Transverse colon (tissue), 4 donors: ENCODE measurements around the gene CLEC18A. TPM values are rescaled to one million over a fixed set of nuclear protein-coding genes. Genes with fewer than 3 reads are reported as not detected.

Experiments used
- DNase-seq: peaks from one replicate; pipeline ENCODE4 v3.0.0-alpha.2; 2019
- H3K27ac ChIP-seq, 4 donors: fragments of 200-600 bp; sonication (generic); 2 replicates each; pipeline ENCODE4 v1.5.1; 2016 to 2018; ENCODE audit warnings: inconsistent platforms in 4 of 4
- H3K27me3 ChIP-seq: fragments of 200-600 bp; sonication (generic); 2 replicates; pipeline ENCODE4 v1.5.1; 2017; ENCODE audit warnings: inconsistent platforms
- H3K36me3 ChIP-seq, 4 donors: fragments of 200-600 bp; sonication (generic); 2 replicates each; pipeline ENCODE4 v1.5.1; 2017 to 2019; ENCODE audit warnings: inconsistent platforms in 4 of 4
- H3K4me1 ChIP-seq, 4 donors: fragments of 200-600 bp; sonication (generic); 2 replicates each; pipeline ENCODE4 v1.5.1; 2017 to 2020; ENCODE audit warnings: inconsistent platforms in 4 of 4
- H3K4me3 ChIP-seq, 4 donors: fragments of 200-600 bp; sonication (generic); 1 replicate in 1 of 4; 2 replicates in 3 of 4; pipeline versions ENCODE4 v1.5.1 to v1.6.1; 2017 to 2019; ENCODE audit warnings: inconsistent platforms in 4 of 4
- H3K9me3 ChIP-seq, 2 donors: fragments of 200-600 bp; sonication (generic); 2 replicates each; pipeline ENCODE4 v1.5.1; 2017 to 2019; ENCODE audit warnings: inconsistent platforms in 2 of 2
- EP300 ChIP-seq: sonication (generic); formaldehyde crosslinking; IDR thresholded peaks from one replicate; pipeline ENCODE4 v1.6.1; 2017; ENCODE audit warnings: antibody characterized with exemption, low read depth
- POLR2A ChIP-seq: fragments of 450-650 bp; IDR thresholded peaks from one replicate; pipeline ENCODE4 v1.6.1; 2016; ENCODE audit warnings: antibody characterized with exemption, mild to moderate bottlenecking, moderate library complexity
- POLR2AphosphoS5 ChIP-seq, 3 donors: sonication (generic); formaldehyde crosslinking; IDR thresholded peaks; one replicate each; pipeline ENCODE4 v1.6.1; 2016; ENCODE audit warnings: antibody characterized with exemption in 3 of 3
- WGBS, 2 donors: methylation state at CpG; one replicate each; pipeline ENCODE4 v1.1.5; 2018; ENCODE audit warnings: low coverage in 1 of 2; 5-methylcytosine and 5-hydroxymethylcytosine counted together
- in situ Hi-C, 4 donors: fragments of 200-750 bp; cut with MboI; loops; one replicate each; pipeline versions ENCODE4 v1.15.0 to v1.15.1; 2017; ENCODE audit warnings: low sequenced_read_pairs in 3 of 4, low pct_ligation_motif_present in 1 of 4, low pct_unique_long_range_greater_than_20kb in 1 of 4
- intact Hi-C: fragments of 100-400 bp; cut with DNase I; formaldehyde crosslinking; loops from one replicate; pipeline ENCODE4 v1.15.1; 2023; ENCODE audit warnings: low total_unique reads
- total RNA-seq, 4 donors: library from RNA; depleted of rRNA; stranded (reverse); fragments of >200 nt; gene quantifications; one replicate each; pipeline ENCODE4 v1.1.0, GENCODE V29; 2016
- TF ChIP-seq, protein P1 (sequence below), 5 experiments: fragments of 200-600 bp in 3 of 5; fragments of 450-650 bp in 2 of 5; sonication (generic) in 3 of 5; IDR thresholded peaks; 1 replicate in 2 of 5; 2 replicates in 3 of 5; pipeline ENCODE4 v1.5.1; 2016 to 2017; ENCODE audit warnings: antibody characterized with exemption in 5 of 5, inconsistent platforms in 3 of 5, mild to moderate bottlenecking in 2 of 5, moderate library complexity in 1 of 5

The CLEC18A gene
- total RNA-seq, 4 donors from 2014 or later = 0.40 to 7.8 (median 3.2) TPM

DNA sequence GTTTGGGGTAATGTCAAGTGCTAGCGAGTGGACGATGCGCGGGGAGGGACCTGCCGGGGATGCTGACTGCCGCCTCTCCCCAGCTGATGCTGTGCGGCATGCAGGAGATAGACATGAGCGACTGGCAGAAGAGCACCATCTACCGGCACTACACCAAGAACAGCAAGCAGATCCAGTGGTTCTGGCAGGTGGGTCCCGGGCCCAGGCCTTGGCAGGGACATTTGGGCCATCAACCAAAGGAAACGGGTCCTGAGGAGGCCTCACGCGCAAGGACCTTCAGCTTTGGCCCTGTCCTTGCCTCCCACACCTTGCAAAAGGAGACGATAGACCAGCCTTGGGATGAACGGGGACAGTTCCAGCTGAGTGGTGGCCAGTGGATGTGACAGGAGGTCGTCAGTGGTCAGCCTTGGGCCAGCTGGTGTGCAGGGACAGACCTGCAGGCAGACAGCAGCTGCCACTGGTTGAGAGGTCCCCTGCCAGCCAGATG is 13.6 kb upstream of the CLEC18A start:
- no peak overlapping the region for H3K4me3 ChIP-seq
- H3K4me1 ChIP-seq = no peaks in the 10 kb centered on the region
- 94% methylated on average over 16 of the region's 16 CpGs; no CpG with 5 or more reads in 1 of the 2 donors for WGBS, 2 donors
- H3K27me3 ChIP-seq = no peaks in the 10 kb centered on the region
- TF ChIP-seq POLR2AphosphoS5 (IDR thresholded peaks at IDR 0.05) (no peak), EP300 (no peak), POLR2A (no peak)
- TF ChIP-seq, protein P1, sequence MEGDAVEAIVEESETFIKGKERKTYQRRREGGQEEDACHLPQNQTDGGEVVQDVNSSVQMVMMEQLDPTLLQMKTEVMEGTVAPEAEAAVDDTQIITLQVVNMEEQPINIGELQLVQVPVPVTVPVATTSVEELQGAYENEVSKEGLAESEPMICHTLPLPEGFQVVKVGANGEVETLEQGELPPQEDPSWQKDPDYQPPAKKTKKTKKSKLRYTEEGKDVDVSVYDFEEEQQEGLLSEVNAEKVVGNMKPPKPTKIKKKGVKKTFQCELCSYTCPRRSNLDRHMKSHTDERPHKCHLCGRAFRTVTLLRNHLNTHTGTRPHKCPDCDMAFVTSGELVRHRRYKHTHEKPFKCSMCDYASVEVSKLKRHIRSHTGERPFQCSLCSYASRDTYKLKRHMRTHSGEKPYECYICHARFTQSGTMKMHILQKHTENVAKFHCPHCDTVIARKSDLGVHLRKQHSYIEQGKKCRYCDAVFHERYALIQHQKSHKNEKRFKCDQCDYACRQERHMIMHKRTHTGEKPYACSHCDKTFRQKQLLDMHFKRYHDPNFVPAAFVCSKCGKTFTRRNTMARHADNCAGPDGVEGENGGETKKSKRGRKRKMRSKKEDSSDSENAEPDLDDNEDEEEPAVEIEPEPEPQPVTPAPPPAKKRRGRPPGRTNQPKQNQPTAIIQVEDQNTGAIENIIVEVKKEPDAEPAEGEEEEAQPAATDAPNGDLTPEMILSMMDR (IDR thresholded peaks at IDR 0.05) = no peak
- in situ Hi-C loops = loop anchor here in 1 of 4 donors (10.0 kb wide), 1 partner anchor 133 kb away; no protein-coding TSS in a partner anchor
- H3K36me3 ChIP-seq = peaks cover 0 to 48% (median 15%) of the 10 kb centered on the region in 4 donors
- no peaks in the 10 kb centered on the region for H3K9me3 ChIP-seq
- intact Hi-C loops = no loop called here
- DNase-seq = no peak
- no peak overlapping the region for H3K27ac ChIP-seq

DNA sequence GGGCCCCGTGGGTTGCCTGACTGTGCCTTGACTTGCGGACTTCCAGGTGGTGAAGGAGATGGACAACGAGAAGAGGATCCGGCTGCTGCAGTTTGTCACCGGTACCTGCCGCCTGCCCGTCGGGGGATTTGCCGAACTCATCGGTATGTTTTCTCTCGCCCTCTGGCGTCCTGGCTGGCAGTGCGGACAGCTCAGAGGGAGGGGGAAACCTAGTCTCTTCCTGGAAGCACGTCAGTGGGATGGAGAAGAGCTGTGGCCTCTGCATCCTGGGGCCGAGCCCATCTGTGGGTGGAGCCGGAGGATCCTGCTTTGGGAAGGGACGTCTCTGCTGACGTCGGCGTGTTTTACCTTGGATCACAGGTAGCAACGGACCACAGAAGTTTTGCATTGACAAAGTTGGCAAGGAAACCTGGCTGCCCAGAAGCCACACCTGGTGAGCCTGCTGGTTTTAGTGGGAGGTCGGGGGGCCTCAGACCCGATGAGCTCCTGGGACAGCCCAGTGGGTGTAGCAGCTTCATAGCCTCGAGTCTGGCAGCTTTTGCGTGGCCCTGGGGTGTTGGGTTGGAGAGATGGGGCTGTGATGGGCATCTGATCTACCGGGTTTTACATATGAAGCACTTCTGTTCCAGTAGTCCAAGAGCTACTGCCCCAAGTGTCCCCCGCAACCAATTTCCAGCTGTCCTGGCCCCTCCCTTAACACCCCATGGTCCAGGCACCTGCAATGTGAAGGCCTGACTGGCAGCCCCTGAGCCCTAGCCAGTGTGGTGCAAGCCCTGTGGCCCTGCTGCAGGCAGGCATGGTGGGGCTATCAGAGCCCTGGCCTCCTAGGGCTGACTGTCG is 11.9 kb upstream of the CLEC18A start:
- TF ChIP-seq POLR2A (no peak), POLR2AphosphoS5 (IDR thresholded peaks at IDR 0.05) (no peak), EP300 (no peak)
- TF ChIP-seq, protein P1 (IDR thresholded peaks at IDR 0.05) = no peak
- no peak overlapping the region for H3K4me3 ChIP-seq
- 96% methylated on average over 4 to 28 of the region's 28 CpGs for WGBS, 2 donors
- no peaks in the 10 kb centered on the region for H3K9me3 ChIP-seq
- H3K27me3 ChIP-seq = no peaks in the 10 kb centered on the region
- intact Hi-C loops (loop anchor here (1.0 kb wide), 1 partner anchor 27 kb away; no protein-coding TSS in a partner anchor), in situ Hi-C loops (loop anchor here in 1 of 4 donors (10.0 kb wide), 1 partner anchor 134 kb away; no protein-coding TSS in a partner anchor)
- no peak overlapping the region for H3K27ac ChIP-seq
- H3K4me1 ChIP-seq = no peaks in the 10 kb centered on the region
- no peak for DNase-seq
- peaks cover 0 to 48% (median 11%) of the 10 kb centered on the region in 4 donors for H3K36me3 ChIP-seq

GRCh38 chr16:69939821-69940585 is 11.1 kb upstream of the CLEC18A start:
- H3K4me1 ChIP-seq = no peaks in the 10 kb centered on the region
- intact Hi-C loops = no loop called here
- peaks cover 0 to 47% (median 11%) of the 10 kb centered on the region in 4 donors for H3K36me3 ChIP-seq
- no peak overlapping the region for H3K27ac ChIP-seq
- in situ Hi-C loops = loop anchor here in 1 of 4 donors (10.0 kb wide), 1 partner anchor 135 kb away; no protein-coding TSS in a partner anchor
- no peaks in the 10 kb centered on the region for H3K9me3 ChIP-seq
- H3K4me3 ChIP-seq = no peak overlapping the region
- WGBS, 2 donors = 92% methylated on average over 22 of the region's 26 CpGs; no CpG with 5 or more reads in 1 of the 2 donors
- TF ChIP-seq POLR2AphosphoS5 (IDR thresholded peaks at IDR 0.05) (no peak), POLR2A (no peak), EP300 (no peak)
- TF ChIP-seq, protein P1 (IDR thresholded peaks at IDR 0.05) = no peak
- no peaks in the 10 kb centered on the region for H3K27me3 ChIP-seq
- no peak for DNase-seq

- Histone ChIP-seq H3K4me3 (no peak overlapping the region), H3K4me1 (no peaks in the 10 kb centered on the region), H3K27me3 (no peaks in the 10 kb centered on the region), H3K9me3 (no peaks in the 10 kb centered on the region), H3K36me3 (peaks cover 0 to 40% (median 9%) of the 10 kb centered on the region in 4 donors), H3K27ac (no peak overlapping the region)
- intact Hi-C loops (no loop called here), in situ Hi-C loops (no loop called here)
- WGBS, 2 donors = 95% methylated on average over 13 of the region's 13 CpGs; no CpG with 5 or more reads in 1 of the 2 donors
- TF ChIP-seq POLR2A (no peak), EP300 (no peak)
- no peak for DNase-seq
Observed at GRCh38 chr16:69940676-69941075, 10.5 kb upstream of the CLEC18A start.
